HG03575 (cell line): ENCODE data around the gene KANSL1L.
"Not testable (repeated sequence)": the region's sequence is repeated elsewhere in the genome, so short reads cannot be mapped to it uniquely, and the experiment has no call there.

Source experiments
- ATAC-seq: cut with Tn5 transposase; IDR thresholded peaks from one replicate; pipeline ENCODE4 v1.9.1; 2021; ENCODE audit not compliant: unreplicated experiment, insufficient number of reproducible peaks, low FRiP score; ENCODE audit errors: extremely low read depth

KANSL1L gene

DNA sequence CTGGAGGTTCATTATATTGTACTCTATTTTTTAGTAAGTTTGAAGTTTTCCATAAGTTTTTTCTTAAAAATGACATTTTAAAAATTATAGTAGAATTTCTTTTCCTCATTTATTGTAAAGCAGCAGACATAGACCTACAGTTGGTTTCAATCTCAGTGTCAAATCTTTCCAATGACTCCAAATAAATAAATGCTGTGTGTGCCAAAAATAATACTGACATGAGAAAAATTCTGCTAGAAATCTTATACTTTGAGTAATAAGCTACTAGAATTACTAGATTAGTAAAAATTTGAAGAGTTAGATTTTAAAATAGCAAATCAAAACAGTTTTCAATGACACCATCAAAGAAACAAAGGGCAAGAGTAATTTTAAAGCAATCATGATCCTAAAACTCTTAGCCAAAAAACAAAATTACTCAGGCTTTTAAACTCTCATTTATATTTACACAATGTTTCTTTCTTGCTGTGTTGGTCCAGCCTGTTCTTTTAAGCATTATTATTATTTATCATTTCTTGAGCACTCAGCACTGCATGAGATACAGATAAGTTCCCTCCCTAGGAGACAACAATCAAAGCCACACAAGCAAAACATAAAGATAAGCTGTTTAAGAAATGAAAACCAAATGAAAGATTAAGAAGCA lies 8.3 kb upstream of the KANSL1L start:
- ATAC-seq = no peak

DNA sequence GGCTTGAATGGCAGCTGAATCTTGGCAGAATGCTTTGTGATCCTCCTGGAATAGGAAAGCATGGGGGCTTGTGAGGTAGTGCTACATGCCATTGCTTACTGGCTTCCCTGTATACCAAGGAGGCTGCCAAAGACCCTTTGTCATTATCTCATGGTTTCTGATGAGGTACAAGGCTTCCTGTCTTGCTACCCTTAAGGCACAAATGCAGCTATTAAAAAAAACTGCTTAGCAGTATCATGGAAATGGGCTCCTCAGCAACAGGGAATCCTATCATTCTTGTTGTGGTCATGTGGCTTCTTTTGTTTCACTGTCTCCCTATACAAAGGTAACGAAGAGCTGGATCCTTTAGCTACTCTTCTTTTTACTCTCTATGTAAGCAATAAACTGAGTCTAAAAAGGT lies 6.6 kb upstream of the KANSL1L start:
- no peak for ATAC-seq

DNA sequence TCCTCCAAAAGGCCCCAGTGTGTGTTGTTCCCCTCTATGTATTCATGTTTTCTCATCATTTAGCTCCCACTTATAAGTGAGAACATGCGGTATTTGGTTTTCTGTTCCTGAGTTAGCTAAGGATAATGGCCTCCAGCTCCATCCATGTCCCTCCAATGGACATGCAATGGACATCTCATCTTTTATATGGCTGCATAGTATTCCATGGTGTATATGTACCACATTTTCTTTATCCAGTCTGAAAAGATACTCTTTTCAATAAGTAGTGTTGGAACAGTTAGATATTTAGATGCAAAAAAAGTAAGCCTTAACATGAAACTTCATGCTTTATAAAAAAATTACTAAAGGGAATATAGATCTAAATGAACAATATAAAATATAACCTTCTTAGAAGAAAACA lies 5.9 kb upstream of the KANSL1L start:
- not testable (repeated sequence) for ATAC-seq

DNA sequence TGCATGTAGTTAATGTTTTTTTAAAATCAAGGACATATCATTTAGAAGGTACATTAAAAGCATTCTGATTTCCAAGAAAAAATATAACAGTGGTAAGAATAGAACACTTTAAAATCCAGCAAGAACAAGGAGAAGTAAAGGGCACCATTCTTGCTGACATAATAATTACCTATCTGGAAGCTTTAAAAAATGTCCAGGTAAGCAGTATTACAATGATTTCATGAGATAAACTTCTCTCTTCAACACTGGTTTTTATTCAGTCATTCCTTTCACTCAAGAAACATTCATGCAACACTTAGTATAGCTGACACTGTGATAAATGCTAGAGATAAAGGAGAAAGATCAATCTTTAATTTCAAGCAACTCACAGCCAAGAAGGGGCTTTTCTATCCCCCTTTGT lies 2.9 kb upstream of the KANSL1L start:
- no peak for ATAC-seq

DNA sequence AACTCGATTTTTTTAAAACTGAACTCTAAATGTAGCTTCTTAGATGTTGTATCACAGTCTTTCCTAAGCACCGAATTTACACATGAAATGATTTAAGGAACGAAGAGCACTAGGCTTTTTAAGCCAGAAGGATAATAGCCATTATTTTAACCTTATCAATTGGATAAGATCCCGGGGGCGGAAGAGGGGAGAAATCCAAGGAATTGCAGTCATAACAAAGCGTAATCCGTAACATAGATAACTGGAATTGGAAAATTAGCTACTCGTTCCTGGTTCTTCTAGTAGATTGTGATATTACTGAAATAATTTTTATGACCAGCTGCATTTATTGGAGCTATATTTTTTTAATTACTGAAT lies 988 bp upstream of the KANSL1L start:
- no peak for ATAC-seq

DNA sequence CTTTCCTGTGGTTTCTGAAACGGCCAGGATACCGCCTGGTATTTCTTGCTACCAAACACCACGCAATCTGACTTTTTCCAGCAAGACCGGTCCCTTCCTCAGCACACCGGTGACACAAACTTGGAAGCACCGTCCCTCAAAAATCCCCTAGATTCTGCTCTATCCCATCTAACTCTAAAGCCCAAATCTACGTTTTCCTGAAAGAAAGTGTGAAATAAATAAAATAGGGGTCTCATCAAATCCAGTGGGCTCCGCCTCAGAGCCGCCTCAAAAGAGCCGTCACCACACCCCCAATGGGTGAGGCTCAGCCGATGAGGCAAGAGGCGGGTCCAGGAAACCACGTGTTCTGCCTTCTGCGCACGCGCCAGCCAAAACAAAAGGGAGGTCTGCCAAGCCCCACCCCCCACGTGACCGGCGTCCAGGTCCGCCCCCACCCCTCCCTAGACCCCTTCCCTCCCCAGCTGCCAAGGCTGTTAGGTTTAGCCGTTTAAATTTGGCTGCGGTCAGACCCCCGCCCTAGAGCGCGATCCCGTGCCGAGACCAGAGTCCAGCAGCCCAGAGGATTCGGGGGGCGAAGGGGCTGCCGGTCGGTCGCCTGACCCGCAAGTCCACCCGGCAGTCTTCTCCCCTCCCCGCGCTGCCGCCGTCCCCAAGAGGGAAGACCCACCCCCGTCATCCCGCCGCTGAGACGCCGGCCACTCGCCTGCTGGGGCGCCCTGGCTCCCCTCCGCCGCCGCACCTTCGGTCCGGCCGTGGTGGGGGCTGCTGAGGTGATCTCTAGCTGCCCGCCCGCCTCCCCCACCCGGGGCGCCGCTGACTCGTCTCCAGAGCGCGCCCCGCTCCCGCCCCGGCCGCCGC lies 534 bp downstream of the KANSL1L start:
- ATAC-seq = peak; percentile 41

DNA sequence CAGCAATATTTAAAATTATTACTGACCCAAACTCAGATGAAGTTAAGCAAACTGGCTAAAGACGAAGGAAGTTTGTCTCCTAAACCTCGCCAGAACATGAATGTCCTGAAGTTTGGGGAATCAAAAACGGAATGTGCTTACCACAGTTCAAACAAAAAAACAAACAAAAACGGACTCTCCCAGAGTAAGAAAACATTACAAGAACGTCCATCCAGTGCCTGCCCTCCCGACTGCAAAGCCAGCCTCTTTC lies 1.1 kb downstream of the KANSL1L start:
- ATAC-seq = no peak

DNA sequence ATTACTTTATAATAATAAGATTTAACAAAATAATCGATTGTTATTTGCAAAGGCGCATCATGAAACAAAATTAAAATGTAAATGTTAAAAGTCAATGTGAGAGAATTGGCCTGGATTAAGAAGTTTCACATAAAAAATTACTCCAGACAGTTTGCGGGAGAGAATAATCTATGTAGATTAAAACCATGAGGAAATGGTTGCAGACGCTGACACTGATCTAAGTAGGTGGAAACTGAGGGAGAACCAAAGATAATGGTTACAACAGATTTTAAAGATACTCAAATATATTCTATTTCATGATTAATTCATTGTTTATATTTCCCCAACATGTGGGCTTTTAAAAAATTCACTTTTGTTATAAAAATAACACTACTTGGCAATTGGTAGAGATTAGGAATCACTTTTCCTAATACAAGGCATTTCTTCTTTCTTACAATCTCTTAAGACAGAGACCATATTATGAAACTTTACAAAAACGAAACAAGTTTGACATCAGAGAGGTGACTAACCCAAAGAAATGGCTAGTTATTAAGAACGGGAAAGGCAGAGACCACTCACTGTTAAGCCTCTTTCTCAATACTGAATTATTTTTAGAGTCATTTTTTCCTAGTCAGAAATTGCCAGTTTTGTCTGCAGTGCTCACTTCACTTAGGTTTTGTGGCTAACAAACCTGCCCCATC lies 1.6 kb downstream of the KANSL1L start:
- peak; percentile 33 for ATAC-seq

DNA sequence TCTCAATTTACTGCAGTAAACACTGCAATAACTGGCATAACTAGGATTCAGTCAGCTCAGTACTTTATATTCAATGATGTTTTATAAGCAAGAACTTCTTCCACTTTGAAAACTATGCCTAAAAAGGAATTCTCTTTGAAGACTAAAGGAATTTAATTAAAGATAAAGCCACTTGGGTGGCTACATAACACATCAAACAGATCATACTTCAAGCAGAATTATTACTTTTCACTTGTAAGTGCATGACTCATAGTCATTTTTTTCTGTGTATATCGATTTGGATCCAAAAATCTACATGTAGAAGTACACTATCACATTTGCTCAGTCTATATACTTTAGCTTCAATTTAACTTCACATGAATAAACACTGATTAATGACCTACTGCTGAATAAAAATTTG lies 4.0 kb downstream of the KANSL1L start:
- no peak for ATAC-seq

DNA sequence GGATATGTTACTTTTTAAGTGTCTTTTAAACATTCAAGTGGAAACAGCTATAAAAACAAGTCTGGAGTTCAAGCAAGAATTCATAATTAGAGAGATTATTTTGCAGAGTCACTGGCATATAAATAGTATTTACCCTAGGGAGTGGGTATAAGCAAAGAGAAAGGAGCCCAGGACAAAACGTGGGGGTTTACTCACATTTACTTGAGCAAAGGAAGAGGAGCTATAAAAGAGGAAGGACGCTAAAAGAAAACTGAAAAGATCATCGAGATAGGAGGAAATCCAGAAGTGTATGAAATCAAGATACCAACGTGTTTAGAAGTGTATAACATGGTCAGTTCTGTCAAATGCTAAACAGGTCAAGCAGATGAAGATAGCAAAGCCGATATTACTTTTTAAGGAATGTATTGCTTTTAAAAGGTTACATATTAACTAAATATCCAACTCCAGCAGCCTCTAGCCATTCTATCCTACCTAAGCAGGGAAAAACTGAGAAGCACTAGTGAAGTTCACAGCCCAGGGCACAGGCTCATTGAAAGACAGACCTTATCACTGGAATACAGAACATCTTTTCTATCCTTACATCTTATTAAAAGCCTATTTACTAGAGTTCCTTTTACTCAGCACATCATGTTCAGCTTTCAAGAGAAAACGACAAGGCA lies 8.6 kb downstream of the KANSL1L start:
- no peak for ATAC-seq

DNA sequence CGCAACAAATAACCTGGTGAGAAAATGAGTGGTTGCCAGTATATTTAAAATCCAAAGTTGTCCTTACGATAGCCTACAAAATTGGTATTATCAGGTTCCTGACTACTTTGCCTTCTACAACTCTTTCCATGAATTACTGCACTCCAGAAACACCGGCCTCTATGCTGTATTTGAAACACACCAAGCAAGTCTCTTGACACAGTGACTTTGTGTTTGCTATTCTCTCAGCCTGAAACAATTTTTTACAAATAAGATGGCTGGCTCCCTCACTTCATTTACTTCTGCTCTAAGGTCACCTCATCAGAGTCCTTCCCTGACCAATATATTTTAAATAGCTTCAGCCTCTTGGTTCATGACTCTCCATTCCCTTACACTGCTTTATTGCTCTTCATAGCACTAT lies 12.2 kb downstream of the KANSL1L start:
- ATAC-seq = no peak

DNA sequence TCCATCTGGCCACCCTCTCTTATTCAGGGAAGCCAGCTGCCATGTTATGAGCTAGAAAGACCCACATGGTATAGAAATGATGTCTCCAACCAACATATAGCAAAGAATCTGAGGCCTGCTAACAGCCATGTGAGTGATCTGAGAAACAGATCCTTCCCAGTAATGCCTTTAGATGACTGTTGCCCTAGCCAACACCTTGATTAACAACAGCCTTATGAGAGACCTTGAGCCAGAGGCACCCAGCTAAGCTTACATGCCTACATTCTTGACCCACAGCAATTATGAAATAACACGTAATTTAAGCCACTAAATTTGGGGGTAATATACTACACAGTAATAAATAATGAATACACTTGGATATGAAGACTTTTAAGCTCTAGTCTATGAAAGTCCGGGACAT lies 13.0 kb downstream of the KANSL1L start:
- ATAC-seq = no peak

DNA sequence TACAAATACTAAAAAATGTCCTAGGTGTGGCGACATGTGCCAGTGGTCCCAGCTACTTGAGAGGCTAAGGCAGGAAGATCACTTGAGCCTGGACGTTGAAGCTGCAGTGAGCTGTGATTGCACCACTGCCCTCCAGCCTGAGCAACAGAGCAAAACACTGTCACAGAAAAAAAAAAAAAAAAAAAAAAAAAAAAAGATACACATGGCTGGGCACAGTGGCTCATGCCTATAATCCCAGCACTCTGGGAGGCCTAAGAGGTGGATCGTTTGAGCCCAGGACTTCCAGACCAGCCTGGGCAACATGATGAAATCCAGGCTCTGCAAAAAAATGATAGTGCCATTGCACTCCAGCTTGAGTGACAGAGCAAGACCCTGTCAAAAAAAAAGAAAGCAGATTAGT lies 13.7 kb downstream of the KANSL1L start:
- ATAC-seq = no peak

DNA sequence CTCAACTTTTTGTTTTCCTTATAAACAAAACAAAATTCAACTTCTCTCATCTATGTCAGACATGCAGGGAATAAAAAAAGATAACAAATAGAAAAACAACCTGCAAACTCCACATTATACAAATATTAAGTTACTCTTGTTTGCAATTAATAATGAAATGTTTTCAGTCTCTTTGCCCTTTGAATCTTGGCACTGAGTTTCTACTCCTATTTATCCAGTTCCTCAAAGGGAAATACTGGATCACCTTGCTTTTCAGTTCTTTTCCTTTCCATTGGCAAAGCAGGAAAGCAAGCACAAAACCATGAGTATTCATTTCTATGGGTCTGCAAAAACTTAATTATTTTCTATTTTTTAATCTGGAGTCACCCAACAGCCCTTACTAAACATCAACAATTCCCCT lies 23.6 kb downstream of the KANSL1L start:
- no peak for ATAC-seq

DNA sequence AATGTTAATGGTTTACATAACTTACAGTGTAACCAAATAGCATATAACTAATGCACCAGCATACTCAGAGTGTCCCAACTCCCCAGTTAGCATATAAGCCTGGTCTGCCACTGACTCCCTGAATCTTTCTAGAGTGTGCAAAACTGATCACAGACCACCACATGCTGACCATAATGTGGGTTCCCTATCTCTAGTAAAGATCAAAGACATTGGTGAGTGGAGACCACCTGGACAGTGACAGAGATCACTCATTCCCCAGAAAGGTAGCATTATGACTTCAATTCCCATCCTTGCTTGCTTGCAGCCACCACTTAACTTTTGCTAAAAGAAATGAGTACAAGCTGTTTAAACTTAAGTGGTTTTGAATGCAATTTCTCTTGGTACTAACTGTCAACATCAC lies 39.0 kb downstream of the KANSL1L start:
- no peak for ATAC-seq

DNA sequence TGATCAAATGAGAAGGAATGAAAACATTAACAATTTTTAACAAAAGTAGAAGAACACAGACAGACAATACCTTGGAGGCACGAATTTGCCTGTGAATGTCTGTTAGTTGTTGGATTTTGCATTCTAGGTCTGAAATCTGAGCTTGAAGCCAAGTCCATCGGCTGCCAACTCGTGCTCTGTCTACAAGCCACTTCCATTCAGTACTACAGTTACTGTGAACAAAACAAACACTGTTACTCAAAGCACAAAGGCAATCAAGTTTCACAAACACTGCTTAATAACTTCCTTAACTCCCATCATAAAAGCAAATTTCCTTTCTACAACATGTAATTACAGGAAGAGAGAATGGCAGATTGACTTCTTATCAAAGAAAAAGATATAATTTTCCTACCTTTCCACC lies 42.2 kb downstream of the KANSL1L start:
- no peak for ATAC-seq

DNA sequence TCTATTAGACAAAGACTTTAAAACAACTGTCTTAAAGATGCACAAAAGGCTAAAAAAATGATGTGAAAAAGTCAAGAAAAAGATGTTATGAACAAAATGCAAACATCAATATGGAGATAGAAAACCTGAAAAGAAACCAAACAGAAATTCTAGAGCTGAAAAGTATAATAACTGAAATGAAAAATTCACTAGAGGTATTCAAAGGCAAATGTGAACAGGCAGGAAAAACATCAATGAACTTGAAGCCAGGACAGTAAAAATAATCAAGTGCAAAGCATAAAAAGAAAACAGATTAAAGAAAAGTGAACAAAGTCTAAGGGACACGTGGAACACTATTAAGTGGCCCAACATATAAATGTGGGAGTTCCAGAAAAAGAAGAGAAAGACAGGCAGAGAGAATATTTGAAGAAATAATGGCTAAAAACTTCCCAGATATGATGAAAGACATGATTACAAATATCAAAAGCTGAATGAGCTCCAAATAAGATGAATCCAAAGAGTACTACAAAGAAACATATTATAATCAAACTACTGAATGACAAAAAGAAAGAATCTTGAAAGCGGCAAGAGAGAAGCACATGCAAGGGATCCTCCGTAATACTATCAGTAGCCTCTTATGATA lies 57.5 kb downstream of the KANSL1L start:
- ATAC-seq = no peak

DNA sequence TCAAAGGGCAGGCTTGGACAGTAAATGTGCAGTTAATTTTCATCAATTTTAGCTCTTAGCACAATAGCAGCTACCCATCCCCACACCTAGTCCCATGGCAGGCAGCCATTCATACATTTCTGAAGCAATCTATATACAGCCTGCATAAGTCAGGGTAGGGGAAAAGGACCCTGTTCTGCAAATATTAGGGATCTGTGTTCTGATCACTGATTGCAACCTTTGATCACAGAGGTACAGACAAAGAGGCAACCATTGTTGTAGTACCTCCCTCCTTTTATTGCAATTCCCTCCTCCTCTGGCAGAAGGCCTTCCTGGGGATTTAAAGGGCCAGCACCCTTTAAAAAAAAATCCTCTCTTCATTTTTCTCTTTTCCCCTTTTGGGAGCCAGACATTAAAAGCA lies 58.3 kb downstream of the KANSL1L start:
- no peak for ATAC-seq

DNA sequence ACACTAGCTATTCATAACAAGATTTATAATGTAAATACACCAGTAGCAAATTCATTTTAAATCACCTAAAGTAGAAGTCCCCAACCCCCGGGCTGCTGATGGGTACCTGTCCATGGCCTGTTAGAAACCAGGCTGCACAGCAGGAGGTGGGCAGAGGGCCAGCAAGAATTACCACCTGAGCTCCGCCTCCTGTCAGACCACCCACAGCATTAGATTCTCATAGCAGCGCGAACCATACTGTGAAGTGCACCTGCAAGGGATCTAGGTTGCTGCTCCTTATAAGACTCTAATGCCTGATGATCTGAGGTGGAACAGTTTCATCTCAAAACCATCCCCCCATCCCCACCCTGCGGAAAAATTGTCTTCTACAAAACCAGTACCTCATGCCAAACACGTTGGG lies 71.3 kb downstream of the KANSL1L start:
- no peak for ATAC-seq

DNA sequence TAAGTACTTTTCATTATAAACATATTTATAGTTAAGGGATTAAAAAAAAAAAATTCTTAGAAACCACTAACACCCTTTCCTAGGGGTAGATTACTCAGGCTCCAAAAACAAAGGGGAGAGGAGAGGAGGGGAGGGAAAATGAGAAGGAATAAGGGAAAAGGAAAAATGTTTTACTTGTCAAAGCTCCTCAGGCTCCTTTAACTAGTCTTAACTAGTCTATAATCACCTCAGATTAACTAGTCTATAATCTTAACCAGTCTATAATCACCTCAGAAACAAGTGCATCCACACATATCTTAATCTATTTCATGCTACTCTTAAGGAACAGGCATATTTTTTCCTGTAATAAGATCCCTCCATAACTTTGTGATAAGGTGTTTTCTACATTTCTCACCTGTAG lies 76.4 kb downstream of the KANSL1L start:
- ATAC-seq = no peak
